B cell (primary cell): Measurements from ENCODE around the gene CSTF3. TPM values are rescaled to one million over a fixed set of nuclear protein-coding genes. Genes with fewer than 3 reads are reported as not detected.
"Not testable (repeated sequence)": the region's sequence is repeated elsewhere in the genome, so short reads cannot be mapped to it uniquely, and the experiment has no call there.

Experiments
- ATAC-seq: fragments of 200-7000 bp; cut with Tn5 transposase; one replicate; pipeline ENCODE4 v1.10.0; 2021; ENCODE audit warnings: low read depth, mild to moderate bottlenecking, moderate number of reproducible peaks, moderate library complexity
- CTCF ChIA-PET: fragments of 350-600 bp; sonication (Branson Sonifier 250); formaldehyde crosslinking; loops from one replicate; lab custom pipeline; 2021; ENCODE audit warnings: antibody characterized with exemption, inconsistent platforms; lab: Charles Lee
- POLR2A ChIA-PET: fragments of 350-600 bp; sonication (Branson Sonifier 250); formaldehyde crosslinking; loops from one replicate; lab custom pipeline; 2021; ENCODE audit warnings: antibody characterized with exemption; lab: Charles Lee
- DNase-seq: peaks from one replicate; pipeline ENCODE4 v3.0.0; 2013
- H2AFZ ChIP-seq: 2 replicates; pipeline ENCODE4 v1.6.1; 2012; ENCODE audit warnings: mild to moderate bottlenecking, low read depth, low read length; ENCODE audit not compliant: insufficient read depth, poor library complexity, severe bottlenecking
- H3K27ac ChIP-seq, 2 donors: 1 replicate in 1 of 2; 2 replicates in 1 of 2; pipeline ENCODE4 v1.5.1; 2012 to 2013; ENCODE audit warnings: low read length in 2 of 2, mild to moderate bottlenecking in 2 of 2, moderate library complexity in 1 of 2
- H3K27me3 ChIP-seq, 4 experiments: fragments of 200-600 bp in 1 of 4; sonication (generic) in 1 of 4; replicated peaks in 1 of 4; 1 replicate in 2 of 4; 2 replicates in 2 of 4; pipeline versions ENCODE4 v1.6.1 to v1.7.0; 2013 to 2016; ENCODE audit warnings: low read length in 3 of 4, mild to moderate bottlenecking in 2 of 4, mixed read lengths in 1 of 4, moderate library complexity in 1 of 4; ENCODE audit not compliant: insufficient read depth in 4 of 4, control insufficient read depth in 3 of 4; ENCODE audit errors: control extremely low read depth in 1 of 4
- H3K36me3 ChIP-seq, 2 experiments: replicated peaks in 1 of 2; 1 replicate in 1 of 2; 2 replicates in 1 of 2; pipeline versions ENCODE4 v1.6.1 to v1.7.1; 2013; ENCODE audit warnings: low read length in 1 of 2; ENCODE audit not compliant: insufficient read depth in 2 of 2, control insufficient read depth in 1 of 2; ENCODE audit errors: control extremely low read depth in 1 of 2, extremely low read depth in 1 of 2
- H3K4me1 ChIP-seq, 2 donors: fragments of 200-600 bp in 1 of 2; sonication (generic) in 1 of 2; 1 replicate in 1 of 2; 2 replicates in 1 of 2; pipeline versions ENCODE4 v1.5.1 to v1.6.1; 2013 to 2017; ENCODE audit warnings: low read length in 2 of 2; ENCODE audit not compliant: control insufficient read depth in 2 of 2, insufficient read depth in 2 of 2
- H3K4me2 ChIP-seq: replicated peaks from 2 replicates; pipeline ENCODE3; 2012; ENCODE audit warnings: mild to moderate bottlenecking, low read depth, low read length; ENCODE audit not compliant: poor library complexity, severe bottlenecking
- H3K4me3 ChIP-seq, 5 experiments: fragments of 200-600 bp in 1 of 5; sonication (generic) in 1 of 5; 1 replicate in 3 of 5; 2 replicates in 2 of 5; pipeline versions ENCODE4 v1.5.1 to v1.7.0; 2011 to 2016; ENCODE audit warnings: low read length in 4 of 5, mild to moderate bottlenecking in 4 of 5, low read depth in 2 of 5, control low read depth in 1 of 5, moderate library complexity in 1 of 5; ENCODE audit not compliant: insufficient read depth in 1 of 5; ENCODE audit errors: control extremely low read depth in 1 of 5, extremely low read depth in 1 of 5
- H3K79me2 ChIP-seq: fragments of 200-600 bp; sonication (generic); one replicate; pipeline ENCODE4 v1.6.0; 2016; ENCODE audit warnings: low read length; ENCODE audit not compliant: control insufficient read depth, insufficient read depth
- H3K9ac ChIP-seq: fragments of 200-600 bp; sonication (generic); 2 replicates; pipeline ENCODE4 v1.6.1; 2017; ENCODE audit warnings: mild to moderate bottlenecking, low read length, moderate library complexity
- H3K9me3 ChIP-seq, 3 donors: one replicate each; pipeline versions ENCODE4 v1.6.1 to v1.7.1; 2013; ENCODE audit warnings: low read length in 2 of 3; ENCODE audit not compliant: control insufficient read depth in 2 of 3, insufficient read depth in 1 of 3; ENCODE audit errors: control extremely low read depth in 1 of 3
- H4K20me1 ChIP-seq: 2 replicates; pipeline ENCODE4 v1.6.0; 2012; ENCODE audit warnings: mild to moderate bottlenecking, low read length; ENCODE audit not compliant: insufficient read depth, control insufficient read depth, poor library complexity, severe bottlenecking
- H3K27ac Mint-ChIP-seq: one replicate; pipeline ENCODE4 v1.8.0; 2021; ENCODE audit warnings: mixed read lengths
- H3K27me3 Mint-ChIP-seq: one replicate; pipeline ENCODE4 v1.8.0; 2021; ENCODE audit warnings: mixed read lengths
- H3K4me1 Mint-ChIP-seq: one replicate; pipeline ENCODE4 v1.8.0; 2021; ENCODE audit warnings: mixed read lengths
- H3K4me3 Mint-ChIP-seq: one replicate; pipeline ENCODE4 v1.8.0; 2021; ENCODE audit warnings: mixed read lengths
- H3K9me3 Mint-ChIP-seq: one replicate; pipeline ENCODE4 v1.8.0; 2022; ENCODE audit warnings: mixed read lengths; ENCODE audit not compliant: insufficient read depth
- CTCF ChIP-seq: fragments of 200-600 bp; IDR thresholded peaks from one replicate; pipeline ENCODE4 v1.8.0; 2022; ENCODE audit warnings: antibody characterized with exemption, mild to moderate bottlenecking
- EZH2 ChIP-seq: IDR thresholded peaks from 2 replicates; pipeline ENCODE4 v1.6.1; 2012; ENCODE audit warnings: borderline replicate concordance, low read depth, mild to moderate bottlenecking, moderate library complexity, low read length; ENCODE audit not compliant: insufficient read depth, poor library complexity, severe bottlenecking
- WGBS: methylation state at CpG from one replicate; pipeline ENCODE4 v1.1.5; 2013; ENCODE audit warnings: missing lambda C conversion rate; ENCODE audit not compliant: insufficient coverage; 5-methylcytosine and 5-hydroxymethylcytosine counted together
- intact Hi-C: fragments of 100-400 bp; cut with micrococcal nuclease; formaldehyde crosslinking; loops from one replicate; pipeline ENCODE4 v1.10.0; 2022
- polyA plus RNA-seq: library from polyadenylated mRNA; depleted of rRNA; stranded (reverse); fragments of >200 nt; gene quantifications from 2 replicates; pipeline ENCODE4 v1.2.3, GENCODE V29; 2012
- total RNA-seq, 2 donors: library from RNA; stranded (reverse); fragments of 120-200 nt in 1 of 2; gene quantifications; 1 replicate in 1 of 2; 2 replicates in 1 of 2; pipeline versions ENCODE4 v1.2.3 to v1.2.4, GENCODE V29; 2013 to 2022

CSTF3 gene
- total and polyA plus RNA-seq, 2 donors (not counting 1 experiment from before 2014, with no cell fraction given): 14.4 to 42.2 TPM

- H3K4me2 ChIP-seq: no peak overlapping the region
- TF ChIP-seq EZH2 (no peak), CTCF (no peak)
- H3K4me3 Mint-ChIP-seq: no peak overlapping the region
- H3K9me3 Mint-ChIP-seq: no peaks in the 10 kb centered on the region
- no peaks in the 10 kb centered on the region for H3K4me1 ChIP-seq
- no peaks in the 10 kb centered on the region for H4K20me1 ChIP-seq
- H3K4me3 ChIP-seq: no peak overlapping the region
- intact Hi-C loops: no loop called here
- no peak overlapping the region for H3K27ac ChIP-seq
- ATAC-seq (no peak), DNase-seq (no peak)
- no peaks in the 10 kb centered on the region for H3K79me2 ChIP-seq
- CTCF ChIA-PET: interaction anchor here (1.8 kb wide), 1 partner anchor 12 kb away, joined by 10 read pairs; no protein-coding TSS in a partner anchor
- POLR2A ChIA-PET: no interaction called here
- no peaks in the 10 kb centered on the region for H3K27me3 Mint-ChIP-seq
- no peaks in the 10 kb centered on the region for H3K36me3 ChIP-seq
- H3K27ac Mint-ChIP-seq: no peak overlapping the region
- no peaks in the 10 kb centered on the region for H3K27me3 ChIP-seq
- H3K9ac ChIP-seq: no peak overlapping the region
- H2AFZ ChIP-seq: no peak overlapping the region
- 60% methylated on average over 1 of the region's 5 CpGs for WGBS
- no peaks in the 10 kb centered on the region for H3K9me3 ChIP-seq
- H3K4me1 Mint-ChIP-seq: no peaks in the 10 kb centered on the region
These were observed 17.3 kb upstream of the CSTF3 start for GRCh38 chr11:33178443-33179180.

GRCh38 chr11:33177676-33178336 lies 16.5 kb upstream of the CSTF3 start:
- no peaks in the 10 kb centered on the region for H3K4me1 Mint-ChIP-seq
- no peak overlapping the region for H3K27ac Mint-ChIP-seq
- POLR2A ChIA-PET: no interaction called here
- intact Hi-C loops: no loop called here
- H3K4me2 ChIP-seq: no peak overlapping the region
- H3K36me3 ChIP-seq: no peaks in the 10 kb centered on the region
- no peak overlapping the region for H3K4me3 Mint-ChIP-seq
- no peak for TF ChIP-seq EZH2
- no peak for TF ChIP-seq CTCF
- WGBS: over 99% methylated on average over 7 of the region's 8 CpGs
- no peaks in the 10 kb centered on the region for H4K20me1 ChIP-seq
- H3K79me2 ChIP-seq: no peaks in the 10 kb centered on the region
- H3K9me3 ChIP-seq: no peaks in the 10 kb centered on the region
- CTCF ChIA-PET: interaction anchor here (1.8 kb wide), 1 partner anchor 11 kb away, joined by 10 read pairs; no protein-coding TSS in a partner anchor
- no peak overlapping the region for H2AFZ ChIP-seq
- no peak overlapping the region for H3K9ac ChIP-seq
- H3K27me3 Mint-ChIP-seq: no peaks in the 10 kb centered on the region
- H3K4me1 ChIP-seq: no peaks in the 10 kb centered on the region
- no peak overlapping the region for H3K27ac ChIP-seq
- DNase-seq (no peak), ATAC-seq (no peak)
- H3K27me3 ChIP-seq: no peaks in the 10 kb centered on the region
- H3K9me3 Mint-ChIP-seq: no peaks in the 10 kb centered on the region
- H3K4me3 ChIP-seq: no peak overlapping the region

- H3K36me3 ChIP-seq, DNase-seq, ATAC-seq, H3K4me1 ChIP-seq, H3K27me3 Mint-ChIP-seq, H2AFZ ChIP-seq, H3K4me1 Mint-ChIP-seq, H3K27ac Mint-ChIP-seq, POLR2A ChIA-PET, H3K4me3 Mint-ChIP-seq, H3K27ac ChIP-seq, H4K20me1 ChIP-seq, H3K9ac ChIP-seq, H3K9me3 ChIP-seq, H3K79me2 ChIP-seq, H3K9me3 Mint-ChIP-seq, H3K27me3 ChIP-seq, H3K4me2 ChIP-seq, intact Hi-C loops, H3K4me3 ChIP-seq: not testable (repeated sequence)
- CTCF ChIA-PET: interaction anchor here (0.6 to 0.7 kb wide), 2 partner anchors 11 to 12 kb away, joined by 3 to 4 read pairs; no protein-coding TSS in a partner anchor
- 93% methylated on average over 2 of the region's 5 CpGs for WGBS
These were observed 15.5 kb upstream of the CSTF3 start for GRCh38 chr11:33176760-33177159.
